ENCODE data around the gene GOLGA6C.
"Not testable (repeated sequence)": the region's sequence is repeated elsewhere in the genome, so short reads cannot be mapped to it uniquely, and the experiment has no call there.

Gene GOLGA6C

GRCh38 chr15:75227663-75228280 is 30.4 kb upstream of the GOLGA6C start:
- DNase-seq, result no peak

GRCh38 chr15:75228787-75229186 is 29.3 kb upstream of the GOLGA6C start:
- no peak for DNase-seq

DNA sequence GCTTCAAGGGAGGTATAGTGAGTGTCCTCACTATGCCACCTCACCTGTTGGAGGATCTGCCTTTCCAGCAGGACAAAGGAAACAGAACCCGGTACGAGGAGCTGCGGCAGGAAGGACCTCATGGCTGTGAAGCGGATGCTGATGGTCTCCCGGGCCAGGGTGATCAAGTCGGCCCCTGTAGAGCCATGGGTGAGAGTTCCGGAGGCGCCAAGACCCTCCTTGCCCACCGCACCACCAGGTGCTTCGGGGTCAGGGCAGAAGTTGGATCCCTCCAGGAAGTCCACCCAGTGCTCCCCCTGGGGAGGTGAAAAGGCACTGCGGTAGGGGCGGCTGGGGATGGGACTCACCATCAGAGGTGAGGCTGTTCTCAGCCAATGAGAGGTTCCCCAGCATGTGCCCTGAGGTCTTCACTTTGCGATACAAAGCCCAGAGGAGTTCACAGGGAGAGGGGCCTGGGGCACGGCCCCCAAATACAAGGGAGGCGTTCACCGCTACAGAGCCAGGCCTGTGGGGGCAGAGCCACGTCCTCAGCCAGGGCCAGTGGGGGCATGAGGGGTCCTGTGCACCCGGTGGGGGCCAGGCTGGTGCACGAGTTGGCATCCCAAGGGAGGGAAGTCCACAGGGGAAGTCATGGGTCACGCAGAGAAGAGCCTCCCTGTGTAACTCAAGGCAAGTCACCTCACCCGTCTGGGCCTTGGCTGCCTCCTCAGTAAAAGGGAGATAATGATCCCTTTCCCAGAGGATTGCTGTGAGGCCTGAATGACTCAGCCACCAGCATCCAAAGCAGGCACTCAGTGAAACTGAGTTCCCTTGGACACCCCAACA is 28.7 kb upstream of the GOLGA6C start:
- DNase-seq, result no peak

DNA sequence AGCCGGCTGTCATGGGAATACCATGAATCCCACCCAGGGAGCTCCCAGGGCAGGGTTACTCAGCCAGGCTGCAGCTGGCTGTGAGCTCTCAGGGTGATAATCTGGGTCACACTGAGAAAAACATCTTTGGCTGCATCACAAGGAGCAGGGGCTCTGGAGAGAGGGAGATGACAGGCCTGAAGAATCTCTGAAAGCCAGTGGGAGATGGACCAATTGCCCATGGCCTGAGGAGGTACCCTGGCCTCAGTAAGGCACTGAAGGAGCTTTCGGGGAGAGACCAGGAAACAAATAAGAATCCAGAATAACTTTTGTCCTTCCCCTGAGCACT is 28.2 kb upstream of the GOLGA6C start:
- no peak for DNase-seq

DNA sequence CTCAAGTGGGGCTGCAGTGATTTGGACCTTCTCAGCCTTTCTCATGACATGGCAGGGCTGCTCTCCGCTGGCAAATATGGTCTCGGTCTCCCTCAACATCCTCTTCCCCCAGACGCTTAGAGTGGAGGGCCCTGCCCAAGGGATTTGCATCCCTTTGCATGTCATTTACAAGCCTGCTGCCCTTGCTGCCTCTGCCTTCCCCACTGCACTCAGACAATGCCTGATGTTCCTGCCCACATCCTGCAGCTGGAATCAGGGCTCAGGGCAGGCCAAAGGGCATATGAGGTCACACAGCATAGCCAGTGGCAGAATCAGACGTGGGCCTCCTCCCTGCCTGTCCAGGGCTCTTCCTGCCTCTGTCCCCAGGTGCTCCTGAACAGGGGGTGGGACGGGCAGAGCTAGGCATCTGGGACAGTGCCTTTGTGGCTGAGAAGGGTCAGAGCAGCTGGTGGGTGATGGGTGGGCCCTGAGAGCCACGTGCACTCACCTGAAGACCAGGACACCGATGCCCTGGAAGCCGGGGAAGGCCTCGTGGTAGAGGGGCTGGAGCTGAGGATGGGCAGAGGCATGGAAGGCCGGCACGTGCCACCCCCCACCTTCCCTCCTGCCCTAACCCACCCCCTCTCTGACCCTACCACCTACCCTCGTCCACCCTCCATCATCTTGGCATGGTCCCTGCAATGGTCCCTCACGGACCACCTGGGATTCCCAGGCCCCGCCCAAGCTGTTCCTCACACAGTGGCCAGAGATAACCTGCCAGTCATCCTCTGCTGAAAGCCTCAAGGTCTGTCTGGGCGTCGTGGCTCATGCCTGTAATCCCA is 27.4 kb upstream of the GOLGA6C start:
- no peak for DNase-seq

- DNase-seq, result no peak
Measured at GRCh38 chr15:75231836-75232235, 26.3 kb upstream of the GOLGA6C start.

GRCh38 chr15:75232252-75232813 is 25.8 kb upstream of the GOLGA6C start:
- no peak for DNase-seq

DNA sequence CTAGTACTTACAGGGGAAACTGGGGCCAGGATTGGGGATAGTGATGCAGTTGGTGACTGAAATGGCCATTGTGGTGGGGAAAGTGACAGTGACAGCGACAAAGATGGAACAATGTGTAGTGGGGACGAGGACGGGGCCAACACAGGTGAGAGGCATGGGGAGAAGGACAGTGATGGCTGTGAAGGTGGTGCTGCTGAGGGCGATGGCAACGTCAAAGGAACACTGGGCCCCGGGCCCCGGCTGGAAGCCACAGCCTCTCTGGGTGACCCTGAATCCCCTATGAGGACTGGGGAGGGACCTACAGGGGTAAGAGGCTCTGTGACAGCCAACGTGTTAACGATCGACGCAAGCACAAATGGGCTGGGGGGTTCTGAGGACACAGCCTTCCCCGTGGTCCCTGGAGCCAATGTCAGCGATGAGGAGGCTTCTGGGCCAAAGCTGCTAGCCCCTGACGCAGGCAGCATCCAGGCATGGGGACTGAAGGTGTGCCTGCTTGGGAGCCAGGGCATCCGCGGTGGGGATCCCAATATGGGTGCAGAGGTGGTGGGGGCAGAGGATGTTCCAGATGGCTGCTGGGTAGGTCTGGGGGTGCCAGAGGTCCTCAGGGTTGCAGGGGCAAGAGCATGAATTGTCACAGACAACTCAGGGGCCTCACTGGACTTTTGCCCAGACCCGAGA is 25.2 kb upstream of the GOLGA6C start:
- no peak for DNase-seq

GRCh38 chr15:75233504-75234190 is 24.5 kb upstream of the GOLGA6C start:
- DNase-seq, result no peak

- no peak for DNase-seq
Measured at GRCh38 chr15:75234191-75234810, 23.8 kb upstream of the GOLGA6C start.

GRCh38 chr15:75235051-75235673 is 23.0 kb upstream of the GOLGA6C start:
- no peak for DNase-seq

DNA sequence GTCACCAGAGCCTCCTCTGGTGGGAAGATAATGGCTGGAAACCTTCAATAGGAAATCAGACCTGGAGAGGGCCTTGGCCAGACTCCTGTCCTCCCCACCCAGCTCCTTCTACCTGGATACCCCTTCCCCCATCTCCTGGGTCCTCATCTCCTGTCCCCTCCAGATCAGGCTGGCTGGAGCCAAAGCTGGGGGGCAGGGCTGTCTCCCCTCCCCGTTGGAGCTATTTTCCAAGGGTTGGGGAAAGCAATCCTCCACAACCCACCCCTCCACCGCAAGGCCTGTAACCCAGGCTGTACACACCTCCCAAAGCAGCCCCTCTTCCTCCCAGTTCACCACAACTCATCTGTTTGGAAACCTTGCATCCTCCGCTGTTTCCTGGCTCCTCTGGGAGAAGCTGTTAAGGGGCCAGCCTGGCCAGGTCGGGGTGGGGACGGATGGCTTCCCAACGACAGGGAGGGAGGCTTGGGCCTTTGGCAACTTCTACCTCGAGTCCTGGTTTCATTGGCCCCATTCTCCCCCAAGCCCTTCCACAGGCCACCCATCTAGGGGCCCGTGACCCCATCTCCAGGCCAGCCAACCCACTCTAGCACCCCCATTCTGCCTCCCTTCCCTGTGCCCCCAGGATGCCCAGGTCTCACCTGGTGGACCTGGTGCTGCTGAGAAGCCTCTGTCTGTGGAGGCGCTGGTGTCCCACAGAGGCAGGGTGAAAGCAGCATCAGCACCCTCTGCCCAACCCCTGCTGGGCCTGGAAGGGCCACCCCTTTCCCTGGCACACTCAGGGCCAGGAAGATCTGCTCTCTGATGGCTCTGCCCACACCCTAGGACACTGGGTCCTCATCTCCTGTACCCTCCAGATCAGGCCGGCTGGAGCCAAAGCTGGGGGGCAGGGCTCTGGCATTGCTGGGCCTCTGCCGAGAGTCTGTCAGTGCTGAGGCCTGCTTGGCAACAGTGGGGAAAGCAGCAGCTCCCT is 22.1 kb upstream of the GOLGA6C start:
- no peak for DNase-seq

DNA sequence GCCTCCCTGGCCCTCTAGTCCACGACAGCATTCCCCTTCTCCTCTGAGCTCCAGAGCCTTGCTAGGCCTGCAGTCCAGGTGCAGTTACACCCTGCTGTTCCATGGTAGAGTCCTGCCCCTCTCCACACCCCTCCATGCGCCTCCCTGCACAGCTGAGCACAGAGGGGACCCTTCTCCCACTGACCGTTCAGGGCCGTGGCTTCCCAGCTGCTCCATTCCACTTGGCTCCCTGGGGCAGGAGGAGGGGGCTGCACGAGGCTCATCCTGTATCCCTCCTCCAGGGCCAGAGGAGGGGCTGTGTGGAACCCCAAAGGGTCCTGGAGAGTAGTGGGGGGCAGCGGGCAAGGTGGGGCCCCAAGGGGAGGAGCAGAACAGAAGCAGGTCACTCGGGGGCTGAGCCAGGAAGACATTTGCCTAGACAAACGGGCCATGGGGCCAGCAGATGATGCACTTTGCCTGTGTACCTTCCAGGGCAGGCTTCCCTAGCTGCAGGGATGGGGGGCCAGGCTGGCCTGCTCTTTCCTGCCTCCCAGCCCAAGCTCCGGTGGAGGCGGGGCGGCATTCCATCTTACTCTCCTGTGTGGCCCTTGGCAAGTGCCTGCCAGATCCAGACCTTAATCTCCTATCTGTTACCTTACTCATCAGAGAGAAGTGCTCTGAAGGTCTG is 20.7 kb upstream of the GOLGA6C start:
- DNase-seq, result no peak

- no peak for DNase-seq
Measured at GRCh38 chr15:75238150-75238549, 20.0 kb upstream of the GOLGA6C start.

DNA sequence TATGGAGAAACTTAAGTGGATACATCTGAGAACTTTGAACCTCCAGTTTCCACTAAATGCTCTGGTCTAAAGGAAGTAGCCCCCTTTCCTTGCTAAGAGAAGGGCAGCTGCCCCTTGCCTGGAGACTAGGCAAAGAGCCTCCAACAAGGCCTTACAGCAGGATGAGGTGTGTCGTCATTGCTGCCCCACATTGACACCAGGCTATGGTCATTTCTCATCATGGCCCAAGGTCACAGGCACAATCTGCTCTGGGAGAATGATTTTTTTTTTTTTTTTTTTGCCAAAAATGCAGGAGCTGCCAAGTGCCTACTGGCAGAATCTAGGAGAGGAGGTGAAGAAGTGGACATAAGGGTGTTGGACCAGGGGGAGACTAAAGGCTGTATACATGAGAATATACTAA is 12.4 kb upstream of the GOLGA6C start:
- not testable (repeated sequence) for DNase-seq

- DNase-seq, result not testable (repeated sequence)
Measured at GRCh38 chr15:75248991-75249390, 9.1 kb upstream of the GOLGA6C start.

DNA sequence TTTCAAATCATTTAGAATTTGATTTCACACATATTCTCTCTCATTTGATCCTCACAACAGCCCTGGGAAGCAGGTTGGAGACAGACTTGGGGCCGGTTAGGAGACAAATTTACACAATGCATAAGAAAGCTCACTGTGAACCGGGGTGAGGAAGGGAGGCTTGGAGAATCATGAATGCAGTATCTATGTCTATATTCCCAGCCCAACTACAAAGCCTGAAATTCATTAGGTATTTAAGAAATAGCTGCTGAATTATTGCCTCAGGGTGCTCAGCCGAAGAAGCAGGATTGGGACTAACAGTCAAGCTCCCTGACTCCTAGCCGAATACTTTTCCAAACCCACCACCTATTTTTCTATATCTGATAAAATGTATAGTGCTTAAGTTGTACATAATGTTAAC is 8.4 kb upstream of the GOLGA6C start:
- DNase-seq, result no peak

DNA sequence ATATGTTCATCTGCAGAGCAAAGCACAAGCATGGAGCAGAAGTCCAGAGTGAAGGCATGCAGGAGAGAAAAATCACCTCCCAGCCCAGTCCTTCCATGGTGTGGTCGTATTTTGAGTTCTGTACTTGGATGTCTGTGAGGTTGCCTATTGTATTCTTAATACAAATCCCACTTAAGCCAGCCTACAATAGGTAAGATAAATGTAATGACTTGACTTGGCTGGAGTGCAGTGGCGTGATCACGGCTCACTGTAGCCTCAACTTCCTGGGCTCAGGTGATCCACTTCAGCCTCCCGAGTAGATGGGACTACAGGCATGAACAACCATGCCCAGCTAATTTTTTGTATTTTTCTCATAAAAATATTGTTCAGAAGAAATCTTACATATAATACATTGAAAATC is 6.8 kb upstream of the GOLGA6C start:
- not testable (repeated sequence) for DNase-seq

DNA sequence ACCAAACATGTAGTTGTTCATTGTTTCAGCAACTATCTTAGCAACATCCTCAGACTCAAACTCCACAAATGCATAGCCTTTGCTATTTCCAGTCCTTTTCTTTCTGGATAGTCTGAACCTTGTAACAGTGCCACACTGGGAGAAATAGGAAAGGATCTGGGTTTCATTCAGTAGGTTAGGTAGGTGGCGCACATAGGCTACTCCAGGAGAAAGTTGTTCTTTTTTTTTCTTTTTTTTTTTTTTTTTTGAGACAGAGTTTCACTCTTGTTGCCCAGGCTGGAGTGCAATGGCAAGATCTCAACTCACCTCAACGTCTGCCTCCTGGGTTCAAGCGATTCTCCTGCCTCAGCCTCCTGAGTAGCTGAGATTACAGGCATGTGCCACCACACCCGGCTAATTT is 5.8 kb upstream of the GOLGA6C start:
- DNase-seq, result not testable (repeated sequence)

Data from GOT3 (cell line).